GM19328 (cell line): ENCODE data around the gene SFSWAP.
A peak's percentile ranks its signal among the peaks of the same experiment; 100 is the strongest.
"Not testable (repeated sequence)": the region's sequence is repeated elsewhere in the genome, so short reads cannot be mapped to it uniquely, and the experiment has no call there.

Experiments
- ATAC-seq: cut with Tn5 transposase; IDR thresholded peaks from one replicate; pipeline ENCODE4 v1.9.1; 2021; ENCODE audit warnings: mild to moderate bottlenecking, moderate library complexity; ENCODE audit not compliant: unreplicated experiment

SFSWAP gene

GRCh38 chr12:131679186-131679585, 31.7 kb upstream of the SFSWAP start:
- not testable (repeated sequence) for ATAC-seq

GRCh38 chr12:131679816-131680215, 31.1 kb upstream of the SFSWAP start:
- ATAC-seq: not testable (repeated sequence)

GRCh38 chr12:131680392-131681256, 30.3 kb upstream of the SFSWAP start:
- ATAC-seq: not testable (repeated sequence)

- ATAC-seq: no peak
These were observed 29.7 kb upstream of the SFSWAP start for GRCh38 chr12:131681257-131681620.

- ATAC-seq: peak; percentile 97
These were observed 29.0 kb upstream of the SFSWAP start for GRCh38 chr12:131681746-131682509.

- no peak for ATAC-seq
These were observed 28.4 kb upstream of the SFSWAP start for GRCh38 chr12:131682510-131682895.

GRCh38 chr12:131683266-131684014, 27.4 kb upstream of the SFSWAP start:
- no peak for ATAC-seq

- ATAC-seq: no peak
These were observed 26.7 kb upstream of the SFSWAP start for GRCh38 chr12:131684015-131684725.

- no peak for ATAC-seq
These were observed 23.4 kb upstream of the SFSWAP start for GRCh38 chr12:131687346-131688125.

GRCh38 chr12:131688131-131688844, 22.6 kb upstream of the SFSWAP start:
- ATAC-seq: no peak

- ATAC-seq: no peak
These were observed 22.1 kb upstream of the SFSWAP start for GRCh38 chr12:131688845-131689154.

- ATAC-seq: no peak
These were observed 20.6 kb upstream of the SFSWAP start for GRCh38 chr12:131690320-131690719.

- no peak for ATAC-seq
These were observed 18.5 kb upstream of the SFSWAP start for GRCh38 chr12:131692431-131692830.

- ATAC-seq: no peak
These were observed 17.7 kb upstream of the SFSWAP start for GRCh38 chr12:131693149-131693548.

- ATAC-seq: no peak
These were observed 16.6 kb upstream of the SFSWAP start for GRCh38 chr12:131694116-131694838.

- no peak for ATAC-seq
These were observed 14.9 kb upstream of the SFSWAP start for GRCh38 chr12:131695968-131696367.

GRCh38 chr12:131698286-131698685, 12.6 kb upstream of the SFSWAP start:
- ATAC-seq: no peak

GRCh38 chr12:131699434-131699833, 11.5 kb upstream of the SFSWAP start:
- ATAC-seq: no peak

GRCh38 chr12:131700271-131700670, 10.6 kb upstream of the SFSWAP start:
- no peak for ATAC-seq
